GM12892 (cell line): ENCODE measurements around the gene TMEM235.

ENCODE experiments used
- POLR2A ChIP-seq: IDR thresholded peaks from 2 replicates; pipeline ENCODE4 v1.6.1; 2011; ENCODE audit warnings: low read depth, low read length, control low read depth
- POLR2AphosphoS5 ChIP-seq: IDR thresholded peaks from 2 replicates; pipeline ENCODE4 v1.6.1; 2011; ENCODE audit warnings: low read depth, low read length, control low read depth
- TAF1 ChIP-seq: IDR thresholded peaks from 2 replicates; pipeline ENCODE4 v1.6.1; 2011; ENCODE audit warnings: low read depth, mild to moderate bottlenecking, control low read depth, low read length, borderline replicate concordance

DNA sequence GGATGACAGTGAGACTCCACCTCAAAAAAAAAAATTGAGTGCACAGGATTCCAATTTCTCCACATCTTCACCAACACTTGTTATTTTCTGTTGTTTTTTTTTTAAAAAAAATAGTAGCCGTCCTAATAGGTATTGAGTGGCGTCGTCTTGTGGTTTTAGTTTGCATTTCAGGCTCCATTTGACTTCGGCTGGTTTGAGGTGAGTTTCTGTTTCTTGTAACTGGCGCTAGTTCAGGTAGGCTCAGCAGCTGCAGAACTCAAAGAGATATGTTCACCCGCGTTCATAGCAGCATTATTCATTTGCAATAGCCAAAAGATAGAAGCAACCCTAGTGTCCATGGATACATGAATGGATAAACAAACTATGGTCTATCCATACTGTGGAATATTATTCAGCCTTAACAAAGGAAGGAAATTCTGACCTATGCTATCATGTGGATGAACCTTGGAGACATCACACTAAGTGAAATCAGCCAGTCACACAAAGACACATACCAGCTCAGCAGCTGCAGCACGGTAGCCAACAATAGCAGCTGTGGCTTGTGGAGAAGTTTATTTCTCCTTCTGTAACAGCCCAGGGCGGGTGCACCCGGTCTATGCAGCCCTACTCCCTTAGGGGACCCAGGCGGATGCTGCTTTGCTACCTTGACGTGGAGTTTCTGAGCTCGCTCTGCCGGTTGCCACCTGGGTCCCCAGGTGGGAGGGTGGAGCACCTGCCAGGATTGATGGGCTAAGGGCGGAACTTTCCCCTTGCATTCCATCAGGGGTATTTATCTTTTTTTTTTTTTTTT is 44.9 kb downstream of the TMEM235 start:
- no peak for TF ChIP-seq POLR2A
- TF ChIP-seq TAF1: no peak
- no peak for TF ChIP-seq POLR2AphosphoS5
